Activated CD8-positive, alpha-beta memory T cell treated with anti-CD3 and anti-CD28 coated beads, Interleukin-2, amount 50 U/mL, for 24 hours (primary cell): ENCODE data around the gene ETFA.
"Not testable (repeated sequence)": the region's sequence is repeated elsewhere in the genome, so short reads cannot be mapped to it uniquely, and the experiment has no call there.

Experiments used
- DNase-seq: peaks from one replicate; pipeline ENCODE4 v3.0.0-alpha.2; 2020; ENCODE audit errors: extremely low read depth

The ETFA gene

GRCh38 chr15:76270876-76271275 lies 40.4 kb downstream of the ETFA start:
- no peak for DNase-seq

- no peak for DNase-seq
Measured at GRCh38 chr15:76267077-76267476, 44.2 kb downstream of the ETFA start.

GRCh38 chr15:76265769-76266168 lies 45.5 kb downstream of the ETFA start:
- DNase-seq = not testable (repeated sequence)

GRCh38 chr15:76260246-76260938 lies 50.9 kb downstream of the ETFA start:
- DNase-seq = no peak

GRCh38 chr15:76259392-76259791 lies 51.9 kb downstream of the ETFA start:
- no peak for DNase-seq

GRCh38 chr15:76258460-76258859 lies 52.8 kb downstream of the ETFA start:
- DNase-seq = no peak

- no peak for DNase-seq
Measured at GRCh38 chr15:76253691-76254473, 57.4 kb downstream of the ETFA start.

GRCh38 chr15:76252249-76252648 lies 59.0 kb downstream of the ETFA start:
- no peak for DNase-seq

- DNase-seq = no peak
Measured at GRCh38 chr15:76251717-76252116, 59.6 kb downstream of the ETFA start.

GRCh38 chr15:76245072-76245610 lies 66.1 kb downstream of the ETFA start:
- DNase-seq = no peak

- no peak for DNase-seq
Measured at GRCh38 chr15:76239786-76240185, 71.5 kb downstream of the ETFA start.

GRCh38 chr15:76236350-76236749 lies 74.9 kb downstream of the ETFA start:
- DNase-seq = no peak

- DNase-seq = no peak
Measured at GRCh38 chr15:76235186-76235826, 76.0 kb downstream of the ETFA start.

- DNase-seq = no peak
Measured at GRCh38 chr15:76234337-76234889, 76.9 kb downstream of the ETFA start.

- DNase-seq = no peak
Measured at GRCh38 chr15:76233921-76234320, 77.3 kb downstream of the ETFA start.

- no peak for DNase-seq
Measured at GRCh38 chr15:76229266-76229665, 82.0 kb downstream of the ETFA start.

GRCh38 chr15:76223521-76223920 lies 87.7 kb downstream of the ETFA start:
- no peak for DNase-seq

- DNase-seq = no peak
Measured at GRCh38 chr15:76222159-76222558, 89.1 kb downstream of the ETFA start.

- no peak for DNase-seq
Measured at GRCh38 chr15:76221085-76221767, 90.0 kb downstream of the ETFA start.

- DNase-seq = no peak
Measured at GRCh38 chr15:76217882-76218217, 93.4 kb downstream of the ETFA start.

- DNase-seq = no peak
Measured at GRCh38 chr15:76217029-76217881, 94.0 kb downstream of the ETFA start.
